Measurements from ENCODE around the gene CCDC12.

Gene CCDC12

GRCh38 chr3:46953234-46954010 lies 23.1 kb downstream of the CCDC12 start:
- ChIA-PET CTCF (interaction anchor here (0.9 kb wide), 1 partner anchor 45 kb away, joined by 3 read pairs; no protein-coding TSS in a partner anchor), POLR2A (interaction anchor here (0.9 kb wide), 1 partner anchor 56 kb away, joined by 3 read pairs; no protein-coding TSS in a partner anchor)
- TF ChIP-seq LEF1 (IDR thresholded peaks at IDR 0.05; ENCODE audit: borderline replicate concordance): no peak
- TF ChIP-seq FOXA1 (IDR thresholded peaks at IDR 0.05): no peak
- no peak for TF ChIP-seq HDGF (IDR thresholded peaks at IDR 0.05; ENCODE audit: borderline replicate concordance)
- no peak for TF ChIP-seq FOXK2 (IDR thresholded peaks at IDR 0.05)
- no peak for TF ChIP-seq PKNOX1 (IDR thresholded peaks at IDR 0.05)
- no peak for TF ChIP-seq TARDBP (IDR thresholded peaks at IDR 0.05)
- no peak for TF ChIP-seq NFRKB (IDR thresholded peaks at IDR 0.05)
- no peak for TF ChIP-seq FOXM1 (IDR thresholded peaks at IDR 0.05; ENCODE audit: borderline replicate concordance)
- TF ChIP-seq ZNF384 (IDR thresholded peaks at IDR 0.05): no peak
- TF ChIP-seq SUZ12 (IDR thresholded peaks at IDR 0.05): no peak
- TF ChIP-seq BHLHE40 (IDR thresholded peaks at IDR 0.05; ENCODE audit: borderline replicate concordance): no peak
- no peak for TF ChIP-seq SP1 (IDR thresholded peaks at IDR 0.05)
- TF ChIP-seq ARNT (IDR thresholded peaks at IDR 0.05): no peak
- no peak for TF ChIP-seq CTBP1 (IDR thresholded peaks at IDR 0.05; ENCODE audit: borderline replicate concordance)
- no peak for TF ChIP-seq ELF4 (IDR thresholded peaks at IDR 0.05)
- no peak for TF ChIP-seq L3MBTL2 (conservative IDR thresholded peaks at IDR 0.05)
- no peak for DNase-seq (ENCODE audit: extremely low spot score)

DNA sequence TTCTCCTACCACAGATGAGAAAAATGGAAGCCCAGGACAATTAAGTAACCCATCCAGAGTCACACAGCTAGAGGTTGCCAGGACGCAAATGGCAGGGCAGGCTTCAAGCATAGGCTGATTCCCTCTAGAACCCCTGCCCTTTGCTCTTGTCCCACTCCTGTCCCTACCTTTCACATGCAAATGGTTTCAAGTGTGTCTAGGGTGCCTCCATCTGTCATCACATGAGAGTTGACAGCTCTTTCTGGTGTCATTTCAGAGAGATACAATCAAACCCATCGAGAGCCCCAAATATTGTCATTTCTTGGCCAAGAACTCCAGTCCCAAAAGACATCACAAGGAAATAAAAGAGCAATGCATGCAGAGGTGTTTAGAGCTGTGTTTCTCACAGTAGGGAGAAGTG lies 23.7 kb downstream of the CCDC12 start:
- POLR2A ChIA-PET: no interaction called here

GRCh38 chr3:46950650-46951241 lies 25.8 kb downstream of the CCDC12 start:
- TF ChIP-seq BHLHE40 (IDR thresholded peaks at IDR 0.05; ENCODE audit: borderline replicate concordance): no peak
- TF ChIP-seq ARNT (IDR thresholded peaks at IDR 0.05): no peak
- TF ChIP-seq FOXA1 (IDR thresholded peaks at IDR 0.05): no peak
- no peak for TF ChIP-seq PKNOX1 (IDR thresholded peaks at IDR 0.05)
- no peak for TF ChIP-seq FOXK2 (IDR thresholded peaks at IDR 0.05)
- TF ChIP-seq TARDBP (IDR thresholded peaks at IDR 0.05): no peak
- TF ChIP-seq SUZ12 (IDR thresholded peaks at IDR 0.05): no peak
- ChIA-PET CTCF (no interaction called here), POLR2A (no interaction called here)
- DNase-seq (ENCODE audit: extremely low spot score): no peak

More for the DNA sequence above, 23.7 kb downstream of the CCDC12 start:
- CTCF ChIA-PET: interaction anchor here (0.9 kb wide), 1 partner anchor 45 kb away, joined by 3 read pairs; no protein-coding TSS in a partner anchor
- TF ChIP-seq L3MBTL2 (conservative IDR thresholded peaks at IDR 0.05) (no peak), ELF4 (IDR thresholded peaks at IDR 0.05) (no peak), FOXA1 (IDR thresholded peaks at IDR 0.05) (no peak), NFRKB (IDR thresholded peaks at IDR 0.05) (no peak), CTBP1 (IDR thresholded peaks at IDR 0.05; ENCODE audit: borderline replicate concordance) (no peak), TARDBP (IDR thresholded peaks at IDR 0.05) (no peak), HDGF (IDR thresholded peaks at IDR 0.05; ENCODE audit: borderline replicate concordance) (no peak), PKNOX1 (IDR thresholded peaks at IDR 0.05) (no peak), BHLHE40 (IDR thresholded peaks at IDR 0.05; ENCODE audit: borderline replicate concordance) (no peak), FOXM1 (IDR thresholded peaks at IDR 0.05; ENCODE audit: borderline replicate concordance) (no peak), ZNF384 (IDR thresholded peaks at IDR 0.05) (no peak), SP1 (IDR thresholded peaks at IDR 0.05) (no peak), LEF1 (IDR thresholded peaks at IDR 0.05; ENCODE audit: borderline replicate concordance) (no peak), FOXK2 (IDR thresholded peaks at IDR 0.05) (no peak), ARNT (IDR thresholded peaks at IDR 0.05) (no peak), SUZ12 (IDR thresholded peaks at IDR 0.05) (no peak)
- DNase-seq (ENCODE audit: extremely low spot score): no peak

DNA sequence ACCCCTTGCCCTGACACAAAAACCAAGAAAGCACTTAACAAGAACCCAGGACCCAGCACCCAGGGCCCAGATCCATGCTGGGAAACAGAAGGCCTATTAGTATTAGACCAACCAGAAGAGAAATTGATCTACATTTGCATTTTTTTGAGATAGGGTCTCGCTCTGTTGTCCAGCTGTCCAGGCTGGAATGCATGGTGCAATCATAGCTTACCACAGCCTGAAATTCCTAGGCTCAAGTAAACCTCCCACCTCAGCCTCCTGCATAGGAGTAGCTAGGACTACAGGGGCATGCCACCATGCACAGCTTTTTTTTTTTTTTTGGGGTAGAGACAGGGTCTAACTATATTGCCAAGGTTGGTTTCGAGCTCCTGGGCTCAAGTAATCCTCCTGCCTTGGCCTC lies 26.4 kb downstream of the CCDC12 start:
- DNase-seq (ENCODE audit: extremely low spot score): no peak
- TF ChIP-seq CTBP1 (IDR thresholded peaks at IDR 0.05; ENCODE audit: borderline replicate concordance) (no peak), TARDBP (IDR thresholded peaks at IDR 0.05) (no peak), ZNF384 (IDR thresholded peaks at IDR 0.05) (no peak), FOXM1 (IDR thresholded peaks at IDR 0.05; ENCODE audit: borderline replicate concordance) (no peak), LEF1 (IDR thresholded peaks at IDR 0.05; ENCODE audit: borderline replicate concordance) (no peak), PKNOX1 (IDR thresholded peaks at IDR 0.05) (no peak), SUZ12 (IDR thresholded peaks at IDR 0.05) (no peak), NFRKB (IDR thresholded peaks at IDR 0.05) (no peak), HDGF (IDR thresholded peaks at IDR 0.05; ENCODE audit: borderline replicate concordance) (no peak), ARNT (IDR thresholded peaks at IDR 0.05) (no peak), BHLHE40 (IDR thresholded peaks at IDR 0.05; ENCODE audit: borderline replicate concordance) (no peak), FOXK2 (IDR thresholded peaks at IDR 0.05) (no peak)
- ChIA-PET POLR2A (no interaction called here), CTCF (no interaction called here)
